HL-60 (cell line): Measurements from ENCODE around the gene WNK1.

Source experiments
- CTCF ChIP-seq: IDR thresholded peaks from one replicate; pipeline ENCODE4 v1.5.1; 2011; ENCODE audit warnings: low read length, control low read depth, inconsistent platforms; ENCODE audit not compliant: insufficient read depth
- POLR2AphosphoS5 ChIP-seq: IDR thresholded peaks from 2 replicates; pipeline ENCODE4 v1.6.1; 2012; ENCODE audit warnings: low read depth
- SPI1 ChIP-seq: IDR thresholded peaks from 2 replicates; pipeline ENCODE4 v1.6.1; 2012; ENCODE audit warnings: low read depth, mild to moderate bottlenecking, borderline replicate concordance

GRCh38 chr12:896031-896430, 143.7 kb downstream of the WNK1 start:
- TF ChIP-seq CTCF (no peak), POLR2AphosphoS5 (no peak), SPI1 (no peak)
